ENCODE results near the gene TKFC. TPM values are rescaled to one million over a fixed set of nuclear protein-coding genes. Genes with fewer than 3 reads are reported as not detected.

Gene TKFC
- polyA plus RNA-seq, 1 of the 3 experiments (the other 2 are of a cell fraction) = 72.0 TPM

DNA sequence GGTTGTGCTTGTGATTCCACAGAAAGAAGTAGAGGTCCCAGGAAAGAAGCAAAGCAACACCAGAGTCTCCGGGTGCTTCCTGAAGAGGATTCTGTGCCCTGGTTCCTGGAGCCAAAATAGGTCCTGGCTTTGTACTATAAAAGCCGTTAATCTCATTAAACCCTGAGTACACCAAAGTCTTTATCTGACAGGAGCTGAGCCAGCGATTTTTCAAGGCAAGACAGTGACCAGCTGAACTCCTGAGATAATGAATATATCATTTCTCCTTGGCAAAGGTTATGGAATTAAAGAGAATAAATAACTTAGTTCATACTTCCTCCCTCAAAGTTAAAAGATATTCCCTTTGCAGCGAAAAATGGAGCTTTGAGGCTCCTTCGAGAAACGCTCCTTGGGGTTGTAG, 34.4 kb downstream of the TKFC start (continued):
- TF ChIP-seq SIN3A (IDR thresholded peaks at IDR 0.05; ENCODE audit: borderline replicate concordance, low read depth, low read length) (no peak), SMC3 (IDR thresholded peaks at IDR 0.05; ENCODE audit: low read depth, low read length) (no peak), YY1 (IDR thresholded peaks at IDR 0.05; ENCODE audit: low read depth) (no peak)

GRCh38 chr11:61368646-61369045, 35.6 kb downstream of the TKFC start:
- Histone ChIP-seq H4K20me1 (ENCODE audit: insufficient read depth) (no peaks in the 10 kb centered on the region), H3K9me2 (no peaks in the 10 kb centered on the region), H3K9me3 (peaks cover 9% of the 10 kb centered on the region; the same call in 1 of the 2 replicates), H3K4me2 (no peak overlapping the region), H3K36me3 (replicated peaks in 1 of 2; ENCODE audit: control insufficient read depth in 1 of 2, insufficient read depth in 2 of 2, low read length in 1 of 2) (peaks cover 57 to 75% of the 10 kb centered on the region in 2 experiments), H3K4me1 (ENCODE audit: control insufficient read depth in 1 of 2, insufficient read depth in 2 of 2, low read depth in 1 of 2, low read length in 1 of 2) (peaks cover 0 to 3% of the 10 kb centered on the region in 2 experiments; a peak in 2 of 4 replicates), H2AFZ (ENCODE audit: low read depth) (no peak overlapping the region), H3F3A (replicated peaks; ENCODE audit: insufficient read depth) (peaks cover 17% of the 10 kb centered on the region), H3K27ac (ENCODE audit: low read depth in 2 of 2, low read length in 1 of 2) (no peak overlapping the region), H3K9ac (no peak overlapping the region), H3K4me3 (ENCODE audit: low read depth in 2 of 2, low read length in 1 of 2) (no peak overlapping the region), H3K27me3 (ENCODE audit: insufficient read depth) (no peaks in the 10 kb centered on the region), H3K79me2 (ENCODE audit: insufficient read depth) (peaks cover 13% of the 10 kb centered on the region)
- WGBS (ENCODE audit: low lambda C conversion rate) = 93% methylated on average over 7 of the region's 7 CpGs
- ChIA-PET CTCF (interaction anchor here (1.4 to 12.1 kb wide), 2 partner anchors 16 to 67 kb away, joined by 3 to 101 read pairs; no protein-coding TSS in a partner anchor), POLR2A (no interaction called here)
- TF ChIP-seq MEF2A (IDR thresholded peaks at IDR 0.05; ENCODE audit: borderline replicate concordance, low read depth) (no peak), MAX (IDR thresholded peaks at IDR 0.05; ENCODE audit: low read depth) (no peak), GABPA (IDR thresholded peaks at IDR 0.05; ENCODE audit: low read depth) (no peak), JUND (IDR thresholded peaks at IDR 0.05) (no peak), RCOR1 (IDR thresholded peaks at IDR 0.05; ENCODE audit: low read length) (no peak), ELF1 (IDR thresholded peaks at IDR 0.05) (no peak), RAD21 (IDR thresholded peaks at IDR 0.05; ENCODE audit: low read length) (no peak), USF1 (IDR thresholded peaks at IDR 0.05; ENCODE audit: borderline replicate concordance, low read depth) (no peak), SIN3A (IDR thresholded peaks at IDR 0.05; ENCODE audit: borderline replicate concordance, low read depth, low read length) (no peak), FOXJ3 (CRISPR knock-in tag; IDR thresholded peaks at IDR 0.05) (no peak), MXI1 (IDR thresholded peaks at IDR 0.05; ENCODE audit: low read depth, low read length) (no peak), FOXM1 (IDR thresholded peaks at IDR 0.05; ENCODE audit: low read depth) (no peak)
- TF ChIP-seq, protein P1, sequence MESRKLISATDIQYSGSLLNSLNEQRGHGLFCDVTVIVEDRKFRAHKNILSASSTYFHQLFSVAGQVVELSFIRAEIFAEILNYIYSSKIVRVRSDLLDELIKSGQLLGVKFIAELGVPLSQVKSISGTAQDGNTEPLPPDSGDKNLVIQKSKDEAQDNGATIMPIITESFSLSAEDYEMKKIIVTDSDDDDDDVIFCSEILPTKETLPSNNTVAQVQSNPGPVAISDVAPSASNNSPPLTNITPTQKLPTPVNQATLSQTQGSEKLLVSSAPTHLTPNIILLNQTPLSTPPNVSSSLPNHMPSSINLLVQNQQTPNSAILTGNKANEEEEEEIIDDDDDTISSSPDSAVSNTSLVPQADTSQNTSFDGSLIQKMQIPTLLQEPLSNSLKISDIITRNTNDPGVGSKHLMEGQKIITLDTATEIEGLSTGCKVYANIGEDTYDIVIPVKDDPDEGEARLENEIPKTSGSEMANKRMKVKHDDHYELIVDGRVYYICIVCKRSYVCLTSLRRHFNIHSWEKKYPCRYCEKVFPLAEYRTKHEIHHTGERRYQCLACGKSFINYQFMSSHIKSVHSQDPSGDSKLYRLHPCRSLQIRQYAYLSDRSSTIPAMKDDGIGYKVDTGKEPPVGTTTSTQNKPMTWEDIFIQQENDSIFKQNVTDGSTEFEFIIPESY (IDR thresholded peaks at IDR 0.05; ENCODE audit: borderline replicate concordance, low read depth) = no peak
- TF ChIP-seq, protein P2, sequence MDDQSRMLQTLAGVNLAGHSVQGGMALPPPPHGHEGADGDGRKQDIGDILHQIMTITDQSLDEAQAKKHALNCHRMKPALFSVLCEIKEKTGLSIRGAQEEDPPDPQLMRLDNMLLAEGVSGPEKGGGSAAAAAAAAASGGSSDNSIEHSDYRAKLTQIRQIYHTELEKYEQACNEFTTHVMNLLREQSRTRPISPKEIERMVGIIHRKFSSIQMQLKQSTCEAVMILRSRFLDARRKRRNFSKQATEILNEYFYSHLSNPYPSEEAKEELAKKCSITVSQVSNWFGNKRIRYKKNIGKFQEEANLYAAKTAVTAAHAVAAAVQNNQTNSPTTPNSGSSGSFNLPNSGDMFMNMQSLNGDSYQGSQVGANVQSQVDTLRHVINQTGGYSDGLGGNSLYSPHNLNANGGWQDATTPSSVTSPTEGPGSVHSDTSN (IDR thresholded peaks at IDR 0.05) = no peak
- TF ChIP-seq, protein P3, sequence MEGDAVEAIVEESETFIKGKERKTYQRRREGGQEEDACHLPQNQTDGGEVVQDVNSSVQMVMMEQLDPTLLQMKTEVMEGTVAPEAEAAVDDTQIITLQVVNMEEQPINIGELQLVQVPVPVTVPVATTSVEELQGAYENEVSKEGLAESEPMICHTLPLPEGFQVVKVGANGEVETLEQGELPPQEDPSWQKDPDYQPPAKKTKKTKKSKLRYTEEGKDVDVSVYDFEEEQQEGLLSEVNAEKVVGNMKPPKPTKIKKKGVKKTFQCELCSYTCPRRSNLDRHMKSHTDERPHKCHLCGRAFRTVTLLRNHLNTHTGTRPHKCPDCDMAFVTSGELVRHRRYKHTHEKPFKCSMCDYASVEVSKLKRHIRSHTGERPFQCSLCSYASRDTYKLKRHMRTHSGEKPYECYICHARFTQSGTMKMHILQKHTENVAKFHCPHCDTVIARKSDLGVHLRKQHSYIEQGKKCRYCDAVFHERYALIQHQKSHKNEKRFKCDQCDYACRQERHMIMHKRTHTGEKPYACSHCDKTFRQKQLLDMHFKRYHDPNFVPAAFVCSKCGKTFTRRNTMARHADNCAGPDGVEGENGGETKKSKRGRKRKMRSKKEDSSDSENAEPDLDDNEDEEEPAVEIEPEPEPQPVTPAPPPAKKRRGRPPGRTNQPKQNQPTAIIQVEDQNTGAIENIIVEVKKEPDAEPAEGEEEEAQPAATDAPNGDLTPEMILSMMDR (IDR thresholded peaks at IDR 0.05) = no peak
- TF ChIP-seq, protein P4, sequence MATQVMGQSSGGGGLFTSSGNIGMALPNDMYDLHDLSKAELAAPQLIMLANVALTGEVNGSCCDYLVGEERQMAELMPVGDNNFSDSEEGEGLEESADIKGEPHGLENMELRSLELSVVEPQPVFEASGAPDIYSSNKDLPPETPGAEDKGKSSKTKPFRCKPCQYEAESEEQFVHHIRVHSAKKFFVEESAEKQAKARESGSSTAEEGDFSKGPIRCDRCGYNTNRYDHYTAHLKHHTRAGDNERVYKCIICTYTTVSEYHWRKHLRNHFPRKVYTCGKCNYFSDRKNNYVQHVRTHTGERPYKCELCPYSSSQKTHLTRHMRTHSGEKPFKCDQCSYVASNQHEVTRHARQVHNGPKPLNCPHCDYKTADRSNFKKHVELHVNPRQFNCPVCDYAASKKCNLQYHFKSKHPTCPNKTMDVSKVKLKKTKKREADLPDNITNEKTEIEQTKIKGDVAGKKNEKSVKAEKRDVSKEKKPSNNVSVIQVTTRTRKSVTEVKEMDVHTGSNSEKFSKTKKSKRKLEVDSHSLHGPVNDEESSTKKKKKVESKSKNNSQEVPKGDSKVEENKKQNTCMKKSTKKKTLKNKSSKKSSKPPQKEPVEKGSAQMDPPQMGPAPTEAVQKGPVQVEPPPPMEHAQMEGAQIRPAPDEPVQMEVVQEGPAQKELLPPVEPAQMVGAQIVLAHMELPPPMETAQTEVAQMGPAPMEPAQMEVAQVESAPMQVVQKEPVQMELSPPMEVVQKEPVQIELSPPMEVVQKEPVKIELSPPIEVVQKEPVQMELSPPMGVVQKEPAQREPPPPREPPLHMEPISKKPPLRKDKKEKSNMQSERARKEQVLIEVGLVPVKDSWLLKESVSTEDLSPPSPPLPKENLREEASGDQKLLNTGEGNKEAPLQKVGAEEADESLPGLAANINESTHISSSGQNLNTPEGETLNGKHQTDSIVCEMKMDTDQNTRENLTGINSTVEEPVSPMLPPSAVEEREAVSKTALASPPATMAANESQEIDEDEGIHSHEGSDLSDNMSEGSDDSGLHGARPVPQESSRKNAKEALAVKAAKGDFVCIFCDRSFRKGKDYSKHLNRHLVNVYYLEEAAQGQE (IDR thresholded peaks at IDR 0.05; ENCODE audit: low read depth, low read length) = no peak
- no peak for DNase-seq
